Right lobe of liver (tissue), 4 donors: ENCODE measurements around the gene UNC5B.
"Not testable (repeated sequence)": the region's sequence is repeated elsewhere in the genome, so short reads cannot be mapped to it uniquely, and the experiment has no call there.

Experiments used
- POLR2A ChIP-seq: fragments of 450-650 bp; IDR thresholded peaks from one replicate; pipeline ENCODE4 v1.6.1; 2017; ENCODE audit warnings: antibody characterized with exemption, mild to moderate bottlenecking
- TF ChIP-seq, protein P1 (sequence below), 4 donors: fragments of 200-600 bp in 3 of 4; fragments of 450-650 bp in 1 of 4; IDR thresholded peaks; one replicate each; pipeline versions ENCODE4 v1.5.1 to v1.8.0; 2016 to 2022; ENCODE audit warnings: antibody characterized with exemption in 4 of 4, mild to moderate bottlenecking in 2 of 4
- donor health status: DM: no; HTN: no; CAD: no.
- donor health status: DM: no; HTN: no; CAD: no.
- donor health status: DM: no; HTN: yes; CAD: no.

DNA sequence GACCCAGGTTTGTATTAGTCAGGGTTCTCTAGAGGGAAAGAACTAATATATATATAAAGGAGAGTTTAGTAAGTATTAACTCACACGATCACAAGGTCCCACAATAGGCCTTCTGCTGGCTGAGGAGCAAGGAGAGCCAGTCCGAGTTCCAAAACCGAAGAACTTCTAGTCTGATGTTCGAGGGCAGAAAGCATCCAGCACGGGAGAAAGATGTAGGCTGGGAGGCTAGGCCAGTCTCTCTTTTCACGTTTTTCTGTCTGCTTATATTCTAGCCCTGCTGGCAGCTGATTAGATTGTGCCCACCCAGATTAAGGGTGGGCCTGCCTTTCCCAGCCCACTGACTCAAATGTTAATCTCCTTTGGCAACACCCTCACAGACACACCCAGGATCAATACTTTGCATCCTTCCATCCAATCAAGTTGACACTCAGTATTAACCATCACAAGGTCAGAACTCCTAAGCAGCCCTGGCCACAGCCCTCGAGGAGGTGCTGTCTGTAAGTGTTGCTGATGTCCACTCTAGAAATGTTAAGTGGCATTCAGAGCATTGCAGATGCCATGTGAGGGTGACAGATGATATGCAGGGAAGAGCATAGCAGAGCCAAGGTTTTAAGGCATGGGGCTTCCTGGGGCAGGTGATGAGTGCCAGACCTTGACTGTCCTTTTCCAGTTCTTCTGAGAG, 7.0 kb downstream of the UNC5B start:
- TF ChIP-seq, protein P1, sequence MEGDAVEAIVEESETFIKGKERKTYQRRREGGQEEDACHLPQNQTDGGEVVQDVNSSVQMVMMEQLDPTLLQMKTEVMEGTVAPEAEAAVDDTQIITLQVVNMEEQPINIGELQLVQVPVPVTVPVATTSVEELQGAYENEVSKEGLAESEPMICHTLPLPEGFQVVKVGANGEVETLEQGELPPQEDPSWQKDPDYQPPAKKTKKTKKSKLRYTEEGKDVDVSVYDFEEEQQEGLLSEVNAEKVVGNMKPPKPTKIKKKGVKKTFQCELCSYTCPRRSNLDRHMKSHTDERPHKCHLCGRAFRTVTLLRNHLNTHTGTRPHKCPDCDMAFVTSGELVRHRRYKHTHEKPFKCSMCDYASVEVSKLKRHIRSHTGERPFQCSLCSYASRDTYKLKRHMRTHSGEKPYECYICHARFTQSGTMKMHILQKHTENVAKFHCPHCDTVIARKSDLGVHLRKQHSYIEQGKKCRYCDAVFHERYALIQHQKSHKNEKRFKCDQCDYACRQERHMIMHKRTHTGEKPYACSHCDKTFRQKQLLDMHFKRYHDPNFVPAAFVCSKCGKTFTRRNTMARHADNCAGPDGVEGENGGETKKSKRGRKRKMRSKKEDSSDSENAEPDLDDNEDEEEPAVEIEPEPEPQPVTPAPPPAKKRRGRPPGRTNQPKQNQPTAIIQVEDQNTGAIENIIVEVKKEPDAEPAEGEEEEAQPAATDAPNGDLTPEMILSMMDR (IDR thresholded peaks at IDR 0.05), result not testable (repeated sequence)
- not testable (repeated sequence) for TF ChIP-seq POLR2A
